NT2/D1 (cell line): ENCODE measurements around the gene MARK3.

ENCODE experiments used
- YY1 ChIP-seq: IDR thresholded peaks from 2 replicates; pipeline ENCODE4 v1.6.1; 2011; ENCODE audit not compliant: insufficient read length, insufficient read depth
- ZNF274 ChIP-seq: IDR thresholded peaks from 2 replicates; pipeline ENCODE4 v1.6.1; 2011; ENCODE audit warnings: mild to moderate bottlenecking, low read depth, low read length

- no peak for TF ChIP-seq ZNF274
- TF ChIP-seq YY1, result no peak
Measured at GRCh38 chr14:103488960-103489359, 103.7 kb downstream of the MARK3 start.
